GM12801 (cell line): Measurements from ENCODE around the gene LRRC1.

Source experiments
- TF ChIP-seq, protein P1 (sequence below): IDR thresholded peaks from one replicate; pipeline ENCODE4 v1.5.1; 2011; ENCODE audit warnings: control low read depth; ENCODE audit not compliant: insufficient read length; ENCODE audit errors: extremely low read depth

LRRC1 gene

GRCh38 chr6:53811082-53811481 is 16.3 kb downstream of the LRRC1 start:
- TF ChIP-seq, protein P1, sequence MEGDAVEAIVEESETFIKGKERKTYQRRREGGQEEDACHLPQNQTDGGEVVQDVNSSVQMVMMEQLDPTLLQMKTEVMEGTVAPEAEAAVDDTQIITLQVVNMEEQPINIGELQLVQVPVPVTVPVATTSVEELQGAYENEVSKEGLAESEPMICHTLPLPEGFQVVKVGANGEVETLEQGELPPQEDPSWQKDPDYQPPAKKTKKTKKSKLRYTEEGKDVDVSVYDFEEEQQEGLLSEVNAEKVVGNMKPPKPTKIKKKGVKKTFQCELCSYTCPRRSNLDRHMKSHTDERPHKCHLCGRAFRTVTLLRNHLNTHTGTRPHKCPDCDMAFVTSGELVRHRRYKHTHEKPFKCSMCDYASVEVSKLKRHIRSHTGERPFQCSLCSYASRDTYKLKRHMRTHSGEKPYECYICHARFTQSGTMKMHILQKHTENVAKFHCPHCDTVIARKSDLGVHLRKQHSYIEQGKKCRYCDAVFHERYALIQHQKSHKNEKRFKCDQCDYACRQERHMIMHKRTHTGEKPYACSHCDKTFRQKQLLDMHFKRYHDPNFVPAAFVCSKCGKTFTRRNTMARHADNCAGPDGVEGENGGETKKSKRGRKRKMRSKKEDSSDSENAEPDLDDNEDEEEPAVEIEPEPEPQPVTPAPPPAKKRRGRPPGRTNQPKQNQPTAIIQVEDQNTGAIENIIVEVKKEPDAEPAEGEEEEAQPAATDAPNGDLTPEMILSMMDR, result no peak

DNA sequence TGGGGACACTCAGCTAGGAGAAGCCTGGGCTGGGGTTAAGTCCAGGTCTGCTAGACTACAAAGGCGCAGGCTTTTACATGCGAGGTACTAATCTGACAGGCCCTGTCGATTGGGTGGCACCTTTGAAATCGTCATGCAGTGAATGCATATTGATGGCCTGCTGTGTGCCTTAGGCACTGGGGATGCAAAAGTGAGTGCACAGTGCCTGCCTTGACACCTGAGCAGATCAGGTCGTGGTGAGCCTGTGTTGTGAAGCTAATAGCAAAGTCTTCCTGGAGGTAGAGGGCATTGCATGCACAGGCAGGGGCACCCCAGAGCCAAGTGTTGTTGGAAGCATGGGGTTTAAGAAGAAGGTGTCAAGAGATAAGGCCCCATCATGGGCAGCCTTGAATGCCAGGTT is 16.9 kb downstream of the LRRC1 start:
- TF ChIP-seq, protein P1, result no peak

DNA sequence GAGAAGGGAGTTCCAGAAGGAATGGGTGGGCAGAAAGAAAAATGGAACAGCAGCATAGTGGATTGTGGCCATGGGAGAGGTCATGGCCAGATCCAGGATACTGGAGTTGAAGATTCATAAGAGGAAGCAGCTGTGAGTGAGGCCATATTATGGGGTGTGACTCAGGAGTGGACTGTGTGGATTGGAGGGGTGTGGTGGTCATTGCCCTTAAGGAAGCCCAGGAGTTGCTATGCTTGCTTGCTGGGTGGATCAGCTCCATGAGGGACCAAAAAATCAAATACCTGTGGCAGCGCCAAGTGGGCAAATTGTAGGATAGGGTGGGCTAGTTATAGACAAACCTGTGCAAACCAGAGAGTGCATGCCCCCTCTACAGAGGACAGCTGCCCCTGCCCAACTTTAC is 18.3 kb downstream of the LRRC1 start:
- TF ChIP-seq, protein P1, result no peak

GRCh38 chr6:53813801-53814200 is 19.0 kb downstream of the LRRC1 start:
- TF ChIP-seq, protein P1, result no peak

DNA sequence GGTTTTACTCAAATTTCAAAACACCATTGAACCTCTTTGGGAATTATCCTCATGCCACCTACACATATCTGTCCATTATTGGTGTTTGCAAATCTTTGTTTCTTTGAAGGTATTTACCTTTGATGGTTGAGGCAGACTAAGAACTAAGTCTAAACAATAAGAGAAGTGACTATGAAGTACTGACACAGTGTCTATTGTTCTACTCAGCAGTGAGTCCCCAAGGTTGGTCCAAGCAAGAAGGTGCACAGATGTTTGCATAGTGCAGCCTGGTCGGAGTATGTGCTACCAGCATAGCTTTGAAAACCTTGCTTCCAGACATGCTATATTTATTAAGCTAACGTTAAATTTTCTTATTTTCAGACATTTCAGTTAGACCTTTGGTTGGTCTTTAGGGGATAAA is 19.5 kb downstream of the LRRC1 start:
- TF ChIP-seq, protein P1, result no peak

DNA sequence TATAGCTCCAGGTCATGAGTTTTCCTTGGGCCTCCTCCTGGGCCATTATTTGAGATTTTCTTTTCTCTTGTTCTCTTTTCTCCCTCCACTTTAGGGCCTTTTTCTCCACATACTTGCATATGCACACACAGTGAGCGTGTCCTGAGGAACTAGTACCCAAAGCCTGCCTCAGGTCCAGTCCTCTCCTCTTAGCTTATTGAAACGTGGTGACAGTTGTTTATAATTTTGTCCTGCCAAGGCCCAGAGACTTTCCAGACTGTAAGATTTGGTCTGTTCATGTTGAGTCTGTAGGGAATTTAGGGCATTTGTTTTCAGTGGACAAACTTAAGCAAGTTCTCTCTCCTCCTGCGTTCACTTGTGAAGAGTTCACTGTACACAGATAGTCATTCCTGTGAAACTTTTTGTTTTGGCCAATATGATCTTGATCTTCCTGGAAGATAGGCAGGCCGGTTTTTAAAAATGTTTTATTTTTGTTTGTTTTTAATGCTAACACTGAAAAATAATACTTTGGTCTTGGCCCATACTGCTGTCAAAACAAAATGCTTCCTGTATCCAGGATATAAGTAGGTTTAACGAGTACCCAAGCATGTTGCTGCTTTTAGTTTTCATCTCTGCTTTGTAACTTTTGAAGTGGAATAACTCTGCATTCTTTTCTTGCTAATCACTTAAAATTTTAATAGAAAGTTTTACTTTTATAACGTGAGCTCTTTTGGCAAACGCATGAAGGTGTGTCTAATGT is 20.7 kb downstream of the LRRC1 start:
- TF ChIP-seq, protein P1, result no peak

DNA sequence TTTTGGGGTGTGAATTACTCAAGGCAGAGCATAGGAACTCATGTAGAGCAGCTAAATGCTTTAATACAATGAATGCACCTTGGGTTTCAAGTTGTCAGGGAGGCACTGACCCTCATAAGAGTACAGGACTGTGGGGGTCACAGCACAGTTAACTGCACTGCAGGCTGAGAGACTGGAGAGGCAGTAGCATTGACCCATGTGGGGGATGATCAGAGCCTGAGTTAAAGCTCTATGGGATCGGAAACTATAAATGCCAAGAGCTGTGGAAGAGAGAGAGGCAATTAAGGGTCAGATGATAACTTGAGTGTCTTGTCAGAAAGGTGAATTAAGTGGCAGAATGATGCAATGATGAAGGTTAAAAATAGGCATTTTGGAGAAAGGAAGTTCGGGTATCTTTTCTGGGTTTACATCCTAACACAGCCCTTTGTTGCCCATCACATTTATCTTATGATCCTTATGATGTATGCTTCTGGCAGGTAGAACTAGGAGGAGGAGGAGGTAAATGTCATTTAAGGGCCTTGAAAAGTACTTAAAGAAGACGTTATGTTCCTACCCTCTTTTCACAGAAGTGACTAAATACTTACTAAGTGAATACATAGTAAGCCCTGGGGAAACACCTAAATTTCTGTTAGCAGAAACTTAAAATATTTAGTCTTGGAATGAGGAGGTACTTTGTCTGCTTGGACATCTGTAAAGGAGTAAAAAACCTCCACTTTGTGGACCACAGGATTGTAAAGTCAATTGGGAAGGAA is 24.2 kb downstream of the LRRC1 start:
- TF ChIP-seq, protein P1, result no peak
